K562 (cell line): ENCODE measurements around the gene LHPP. TPM values are rescaled to one million over a fixed set of nuclear protein-coding genes. Genes with fewer than 3 reads are reported as not detected.

Source experiments
- CBFA2T3 ChIP-seq: fragments of 450-650 bp; IDR thresholded peaks from 2 replicates; pipeline ENCODE4 v1.6.1; 2017
- FOXA3 ChIP-seq, 2 experiments: fragments of 450-650 bp in 1 of 2; sonication (generic) in 1 of 2; formaldehyde crosslinking; IDR thresholded peaks in 1 of 2; conservative IDR thresholded peaks in 1 of 2; 2 replicates each; pipeline versions ENCODE4 v1.4.0 to v1.8.0; 2020 to 2022; ENCODE audit warnings: mild to moderate bottlenecking in 2 of 2, missing genetic modification reagents in 1 of 2
- HDAC1 ChIP-seq, 2 experiments: fragments of 450-650 bp; IDR thresholded peaks; 2 replicates each; pipeline ENCODE4 v1.6.1; 2016 to 2017; ENCODE audit warnings: inconsistent platforms in 1 of 2, mild to moderate bottlenecking in 1 of 2, moderate library complexity in 1 of 2
- HMBOX1 ChIP-seq: sonication (generic); IDR thresholded peaks from 2 replicates; pipeline ENCODE4 v1.6.1; 2016
- HNRNPK ChIP-seq: fragments of 200-400 bp; formaldehyde crosslinking; IDR thresholded peaks from one replicate; pipeline ENCODE4 v1.6.1; 2018; ENCODE audit warnings: mild to moderate bottlenecking, low read depth, low read length; ENCODE audit not compliant: poor library complexity, severe bottlenecking
- NR1H2 ChIP-seq: sonication (generic); formaldehyde crosslinking; IDR thresholded peaks from 2 replicates; pipeline ENCODE4 v1.4.0; 2020; ENCODE audit warnings: mild to moderate bottlenecking, missing genetic modification reagents
- POLR2AphosphoS5 ChIP-seq: IDR thresholded peaks from 2 replicates; pipeline ENCODE4 v1.6.1; 2011; ENCODE audit warnings: mild to moderate bottlenecking, low read depth, low read length, moderate library complexity; ENCODE audit not compliant: control insufficient read depth, insufficient read depth
- PTTG1 ChIP-seq: fragments of 450-650 bp; IDR thresholded peaks from 2 replicates; pipeline ENCODE4 v1.6.1; 2016; ENCODE audit warnings: low read depth, mild to moderate bottlenecking, missing genetic modification characterization, missing compliant biosample characterization
- RAD21 ChIP-seq, 2 experiments: fragments of 250-450 bp in 1 of 2; fragments of 450-650 bp in 1 of 2; sonication (Bioruptor Pico) in 1 of 2; formaldehyde crosslinking in 1 of 2; IDR thresholded peaks in 1 of 2; conservative IDR thresholded peaks in 1 of 2; 2 replicates each; pipeline versions ENCODE4 v1.4.0 to v1.8.0; 2020 to 2022; ENCODE audit warnings: mild to moderate bottlenecking in 2 of 2, moderate library complexity in 1 of 2
- SMARCA5 ChIP-seq: fragments of 450-650 bp; IDR thresholded peaks from 2 replicates; pipeline ENCODE4 v1.6.1; 2016
- TAF15 ChIP-seq: fragments of 200-400 bp; formaldehyde crosslinking; IDR thresholded peaks from 2 replicates; pipeline ENCODE4 v1.6.1; 2017; ENCODE audit warnings: mild to moderate bottlenecking, low read depth, low read length, moderate library complexity
- TFAM ChIP-seq: fragments of 250-450 bp; sonication (Bioruptor Pico); conservative IDR thresholded peaks from 2 replicates; pipeline ENCODE4 v1.5.0; 2021; ENCODE audit warnings: mild to moderate bottlenecking, moderate library complexity
- TFAP4 ChIP-seq: sonication (generic); formaldehyde crosslinking; IDR thresholded peaks from 2 replicates; pipeline ENCODE4 v1.8.0; 2022; ENCODE audit warnings: missing genetic modification reagents, mild to moderate bottlenecking, moderate library complexity, borderline replicate concordance
- U2AF2 ChIP-seq: fragments of 200-400 bp; formaldehyde crosslinking; optimal IDR thresholded peaks from 2 replicates; pipeline ENCODE3; 2017; ENCODE audit warnings: low read depth, mild to moderate bottlenecking, low read length
- XRCC4 ChIP-seq: IDR thresholded peaks from one replicate; pipeline ENCODE4 v1.6.1; 2011; ENCODE audit not compliant: insufficient read depth, insufficient read length; ENCODE audit errors: extremely low read depth
- ZNF134 ChIP-seq: fragments of 250-450 bp; sonication (Bioruptor Pico); conservative IDR thresholded peaks from 2 replicates; pipeline ENCODE4 v1.4.0; 2020
- ZNF212 ChIP-seq: fragments of 450-650 bp; formaldehyde crosslinking; IDR thresholded peaks from 2 replicates; pipeline ENCODE4 v1.4.0; 2020; ENCODE audit warnings: mild to moderate bottlenecking
- ZNF311 ChIP-seq: fragments of 250-450 bp; sonication (Bioruptor Pico); IDR thresholded peaks from 2 replicates; pipeline ENCODE4 v1.4.0; 2020; ENCODE audit warnings: mild to moderate bottlenecking, moderate library complexity
- ZNF398 ChIP-seq: fragments of 250-450 bp; sonication (Bioruptor Pico); IDR thresholded peaks from 2 replicates; pipeline ENCODE4 v1.8.0; 2021; ENCODE audit warnings: moderate library complexity, mild to moderate bottlenecking, inconsistent platforms
- ZNF75A ChIP-seq: fragments of 450-650 bp; formaldehyde crosslinking; IDR thresholded peaks from 2 replicates; pipeline ENCODE4 v1.4.0; 2020; ENCODE audit warnings: mild to moderate bottlenecking
- polyA plus RNA-seq, 8 experiments: library from polyadenylated mRNA; depleted of rRNA in 4 of 8; stranded (reverse) in 5 of 8; unstranded in 3 of 8; fragments of >200 nt; fragmentation: Nextera tagmentation in 2 of 8; fragmentation: Illumina TruSeq in 1 of 8; extraction: Ambion mirVana in 2 of 8; extraction: Trizol in 1 of 8; gene quantifications; 2 replicates each; pipeline versions ENCODE4 v1.2.1 to v1.2.3, GENCODE V29; 2011 to 2014; ENCODE audit warnings: inconsistent platforms in 1 of 8, missing spikeins in 1 of 8
- total RNA-seq, 7 experiments: library from RNA; depleted of rRNA in 6 of 7; stranded (reverse); fragments of >200 nt in 6 of 7; fragmentation: Illumina TruSeq in 2 of 7; extraction: Trizol in 2 of 7; gene quantifications; 2 replicates each; pipeline versions ENCODE4 v1.2.1 to v1.2.3, GENCODE V29; 2011 to 2021; ENCODE audit warnings: low replicate concordance in 1 of 7
- TF ChIP-seq, protein P1 (sequence below): fragments of 250-450 bp; sonication (Bioruptor Pico); IDR thresholded peaks from 2 replicates; pipeline ENCODE4 v1.5.0; 2021
- TF ChIP-seq, protein P2 (sequence below): sonication (generic); formaldehyde crosslinking; IDR thresholded peaks from 2 replicates; pipeline ENCODE4 v1.8.1; 2023; ENCODE audit warnings: mild to moderate bottlenecking, missing genetic modification reagents

LHPP gene
- total and polyA plus RNA-seq, 9 of the 15 experiments (the other 6 are each of a cell fraction or from before 2014, with no cell fraction given): 0.34 to 7.4 (median 3.0) TPM

- no peak for TF ChIP-seq FOXA3 (CRISPR knock-in tag; conservative IDR thresholded peaks at IDR 0.05 in 1 of 2, IDR thresholded peaks at IDR 0.05 in 1 of 2)
- no peak for TF ChIP-seq PTTG1 (tag)
- peak; percentile 79; the same call in 1 of the 2 replicates for TF ChIP-seq TFAP4 (CRISPR knock-in tag)
- TF ChIP-seq ZNF75A: no peak
- TF ChIP-seq, protein P1, sequence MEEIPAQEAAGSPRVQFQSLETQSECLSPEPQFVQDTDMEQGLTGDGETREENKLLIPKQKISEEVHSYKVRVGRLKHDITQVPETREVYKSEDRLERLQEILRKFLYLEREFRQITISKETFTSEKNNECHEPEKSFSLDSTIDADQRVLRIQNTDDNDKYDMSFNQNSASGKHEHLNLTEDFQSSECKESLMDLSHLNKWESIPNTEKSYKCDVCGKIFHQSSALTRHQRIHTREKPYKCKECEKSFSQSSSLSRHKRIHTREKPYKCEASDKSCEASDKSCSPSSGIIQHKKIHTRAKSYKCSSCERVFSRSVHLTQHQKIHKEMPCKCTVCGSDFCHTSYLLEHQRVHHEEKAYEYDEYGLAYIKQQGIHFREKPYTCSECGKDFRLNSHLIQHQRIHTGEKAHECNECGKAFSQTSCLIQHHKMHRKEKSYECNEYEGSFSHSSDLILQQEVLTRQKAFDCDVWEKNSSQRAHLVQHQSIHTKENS (CRISPR knock-in tag): no peak
- TF ChIP-seq TAF15: no peak
- peak in 1 of 2 experiments; percentile 47; a peak in 2 of 4 replicates for TF ChIP-seq HDAC1 (IDR thresholded peaks at IDR 0.05)
- TF ChIP-seq ZNF212 (CRISPR knock-in tag): no peak
- no peak for TF ChIP-seq U2AF2
- TF ChIP-seq TFAM (CRISPR knock-in tag): no peak
- peak; percentile 43 for TF ChIP-seq CBFA2T3
- TF ChIP-seq XRCC4: no peak
- TF ChIP-seq, protein P2, sequence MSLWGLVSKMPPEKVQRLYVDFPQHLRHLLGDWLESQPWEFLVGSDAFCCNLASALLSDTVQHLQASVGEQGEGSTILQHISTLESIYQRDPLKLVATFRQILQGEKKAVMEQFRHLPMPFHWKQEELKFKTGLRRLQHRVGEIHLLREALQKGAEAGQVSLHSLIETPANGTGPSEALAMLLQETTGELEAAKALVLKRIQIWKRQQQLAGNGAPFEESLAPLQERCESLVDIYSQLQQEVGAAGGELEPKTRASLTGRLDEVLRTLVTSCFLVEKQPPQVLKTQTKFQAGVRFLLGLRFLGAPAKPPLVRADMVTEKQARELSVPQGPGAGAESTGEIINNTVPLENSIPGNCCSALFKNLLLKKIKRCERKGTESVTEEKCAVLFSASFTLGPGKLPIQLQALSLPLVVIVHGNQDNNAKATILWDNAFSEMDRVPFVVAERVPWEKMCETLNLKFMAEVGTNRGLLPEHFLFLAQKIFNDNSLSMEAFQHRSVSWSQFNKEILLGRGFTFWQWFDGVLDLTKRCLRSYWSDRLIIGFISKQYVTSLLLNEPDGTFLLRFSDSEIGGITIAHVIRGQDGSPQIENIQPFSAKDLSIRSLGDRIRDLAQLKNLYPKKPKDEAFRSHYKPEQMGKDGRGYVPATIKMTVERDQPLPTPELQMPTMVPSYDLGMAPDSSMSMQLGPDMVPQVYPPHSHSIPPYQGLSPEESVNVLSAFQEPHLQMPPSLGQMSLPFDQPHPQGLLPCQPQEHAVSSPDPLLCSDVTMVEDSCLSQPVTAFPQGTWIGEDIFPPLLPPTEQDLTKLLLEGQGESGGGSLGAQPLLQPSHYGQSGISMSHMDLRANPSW (CRISPR knock-in tag): no peak
- no peak for TF ChIP-seq SMARCA5
- TF ChIP-seq ZNF311 (CRISPR knock-in tag): no peak
- no peak for TF ChIP-seq ZNF398
- TF ChIP-seq POLR2AphosphoS5: no peak
- TF ChIP-seq NR1H2 (CRISPR knock-in tag): no peak
- TF ChIP-seq HNRNPK: no peak
- no peak for TF ChIP-seq ZNF134 (CRISPR knock-in tag)
- no peak for TF ChIP-seq RAD21 (CRISPR knock-in tag; conservative IDR thresholded peaks at IDR 0.05 in 1 of 2, IDR thresholded peaks at IDR 0.05 in 1 of 2)
- TF ChIP-seq HMBOX1: no peak
Measured at GRCh38 chr10:124648738-124649137, 187.1 kb downstream of the LHPP start (continued).
